ENCODE measurements around the gene NUMB.

DNA sequence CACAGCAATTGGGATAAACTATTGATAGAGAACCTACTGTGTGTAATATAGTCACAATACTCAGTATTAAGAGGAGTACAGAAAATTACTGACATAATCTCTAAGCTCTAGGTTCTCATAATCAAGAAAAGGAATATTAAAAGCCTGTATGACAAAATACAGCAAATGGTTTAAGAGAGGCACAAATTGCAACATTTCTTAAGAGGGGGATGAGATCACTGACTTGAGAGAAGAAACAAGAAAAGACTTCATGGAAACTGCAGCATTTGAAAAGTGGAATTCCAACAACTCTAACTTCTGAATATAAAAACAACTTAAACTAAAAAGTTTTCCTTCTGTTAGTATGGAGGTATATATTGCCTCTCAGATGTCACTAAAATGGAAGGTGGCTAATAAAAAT, 89.7 kb downstream of the NUMB start:
- TF ChIP-seq, protein P1, sequence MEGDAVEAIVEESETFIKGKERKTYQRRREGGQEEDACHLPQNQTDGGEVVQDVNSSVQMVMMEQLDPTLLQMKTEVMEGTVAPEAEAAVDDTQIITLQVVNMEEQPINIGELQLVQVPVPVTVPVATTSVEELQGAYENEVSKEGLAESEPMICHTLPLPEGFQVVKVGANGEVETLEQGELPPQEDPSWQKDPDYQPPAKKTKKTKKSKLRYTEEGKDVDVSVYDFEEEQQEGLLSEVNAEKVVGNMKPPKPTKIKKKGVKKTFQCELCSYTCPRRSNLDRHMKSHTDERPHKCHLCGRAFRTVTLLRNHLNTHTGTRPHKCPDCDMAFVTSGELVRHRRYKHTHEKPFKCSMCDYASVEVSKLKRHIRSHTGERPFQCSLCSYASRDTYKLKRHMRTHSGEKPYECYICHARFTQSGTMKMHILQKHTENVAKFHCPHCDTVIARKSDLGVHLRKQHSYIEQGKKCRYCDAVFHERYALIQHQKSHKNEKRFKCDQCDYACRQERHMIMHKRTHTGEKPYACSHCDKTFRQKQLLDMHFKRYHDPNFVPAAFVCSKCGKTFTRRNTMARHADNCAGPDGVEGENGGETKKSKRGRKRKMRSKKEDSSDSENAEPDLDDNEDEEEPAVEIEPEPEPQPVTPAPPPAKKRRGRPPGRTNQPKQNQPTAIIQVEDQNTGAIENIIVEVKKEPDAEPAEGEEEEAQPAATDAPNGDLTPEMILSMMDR (IDR thresholded peaks at IDR 0.05): no peak
- TF ChIP-seq POLR2A (IDR thresholded peaks at IDR 0.05; ENCODE audit: low read depth): no peak
- TF ChIP-seq EP300 (IDR thresholded peaks at IDR 0.05): no peak

Measured in esophagus muscularis mucosa (tissue), 4 donors.